HepG2 (cell line): ENCODE results near the gene POLR1H. TPM values are rescaled to one million over a fixed set of nuclear protein-coding genes. Genes with fewer than 3 reads are reported as not detected.

Experiments
- AKNA ChIP-seq: sonication (generic); formaldehyde crosslinking; IDR thresholded peaks from 2 replicates; pipeline ENCODE4 v1.4.0; 2020; ENCODE audit warnings: missing genetic modification reagents, borderline replicate concordance
- ATM ChIP-seq: fragments of 450-650 bp; IDR thresholded peaks from 2 replicates; pipeline ENCODE4 v1.7.1; 2017; ENCODE audit warnings: mild to moderate bottlenecking, borderline replicate concordance
- BCL6 ChIP-seq: IDR thresholded peaks from 2 replicates; pipeline ENCODE4 v1.6.1; 2016; ENCODE audit warnings: missing genetic modification reagents, missing compliant biosample characterization
- HMG20A ChIP-seq: IDR thresholded peaks from 2 replicates; pipeline ENCODE4 v1.6.1; 2016; ENCODE audit warnings: borderline replicate concordance
- KDM5A ChIP-seq: fragments of 200-600 bp; sonication (generic); IDR thresholded peaks from 2 replicates; pipeline ENCODE4 v1.7.0; 2018; ENCODE audit warnings: antibody characterized with exemption, mild to moderate bottlenecking, low read length, borderline replicate concordance
- MAZ ChIP-seq, 2 experiments: sonication (generic) in 1 of 2; formaldehyde crosslinking in 1 of 2; IDR thresholded peaks; 2 replicates each; pipeline versions ENCODE4 v1.5.0 to v1.6.1; 2012 to 2020; ENCODE audit warnings: low read depth in 2 of 2, mild to moderate bottlenecking in 2 of 2, borderline replicate concordance in 1 of 2, improper control_type of control experiment in 1 of 2, low read length in 1 of 2, missing genetic modification reagents in 1 of 2, moderate library complexity in 1 of 2
- MYC ChIP-seq: sonication (generic); formaldehyde crosslinking; IDR thresholded peaks from 2 replicates; pipeline ENCODE4 v1.9.0; 2021; ENCODE audit warnings: missing genetic modification reagents, borderline replicate concordance
- MYPOP ChIP-seq: sonication (generic); formaldehyde crosslinking; IDR thresholded peaks from 2 replicates; pipeline ENCODE4 v1.8.1; 2023; ENCODE audit warnings: mild to moderate bottlenecking, moderate library complexity, missing genetic modification reagents
- NCOA2 ChIP-seq: sonication (generic); formaldehyde crosslinking; IDR thresholded peaks from 2 replicates; pipeline ENCODE4 v1.8.0; 2022; ENCODE audit warnings: inconsistent platforms
- NONO ChIP-seq, 2 experiments: fragments of 450-650 bp in 1 of 2; sonication (generic) in 1 of 2; formaldehyde crosslinking in 1 of 2; IDR thresholded peaks in 1 of 2; conservative IDR thresholded peaks in 1 of 2; 2 replicates each; pipeline versions ENCODE4 v1.6.1 to v1.8.0; 2017 to 2022; ENCODE audit warnings: mild to moderate bottlenecking in 1 of 2, missing genetic modification reagents in 1 of 2, moderate library complexity in 1 of 2
- PCBP1 ChIP-seq: fragments of 200-400 bp; formaldehyde crosslinking; IDR thresholded peaks from 2 replicates; pipeline ENCODE4 v1.6.1; 2017; ENCODE audit warnings: mild to moderate bottlenecking, low read depth, low read length, borderline replicate concordance
- SRSF4 ChIP-seq: fragments of 200-400 bp; formaldehyde crosslinking; IDR thresholded peaks from one replicate; pipeline ENCODE4 v1.6.1; 2018; ENCODE audit warnings: mild to moderate bottlenecking, low read depth, low read length, moderate library complexity; ENCODE audit not compliant: poor library complexity, severe bottlenecking
- TBL1XR1 ChIP-seq: fragments of 150-350 bp; IDR thresholded peaks from 2 replicates; pipeline ENCODE4 v1.6.1; 2014; ENCODE audit warnings: borderline replicate concordance, low read length; ENCODE audit not compliant: partially characterized antibody
- TCF12 ChIP-seq, 2 experiments: fragments of 450-650 bp in 1 of 2; sonication (generic) in 1 of 2; formaldehyde crosslinking in 1 of 2; IDR thresholded peaks; 2 replicates each; pipeline versions ENCODE4 v1.6.1 to v1.8.0; 2017 to 2022; ENCODE audit warnings: antibody characterized with exemption in 1 of 2, mild to moderate bottlenecking in 1 of 2, missing genetic modification reagents in 1 of 2, moderate library complexity in 1 of 2
- XBP1 ChIP-seq: sonication (generic); formaldehyde crosslinking; IDR thresholded peaks from 2 replicates; pipeline ENCODE4 v1.5.0; 2020; ENCODE audit warnings: missing genetic modification reagents
- ZBTB37 ChIP-seq: sonication (generic); formaldehyde crosslinking; IDR thresholded peaks from 2 replicates; pipeline ENCODE4 v1.4.0; 2020; ENCODE audit warnings: mild to moderate bottlenecking, missing genetic modification reagents
- ZNF251 ChIP-seq: sonication (generic); formaldehyde crosslinking; IDR thresholded peaks from 2 replicates; pipeline ENCODE4 v1.9.0; 2021; ENCODE audit warnings: mild to moderate bottlenecking, missing genetic modification reagents
- ZNF614 ChIP-seq: IDR thresholded peaks from 2 replicates; pipeline ENCODE4 v1.6.1; 2018; ENCODE audit warnings: missing biosample characterization, missing genetic modification reagents, inconsistent platforms, borderline replicate concordance
- ZNF713 ChIP-seq: sonication (generic); formaldehyde crosslinking; IDR thresholded peaks from 2 replicates; pipeline ENCODE4 v1.4.0; 2020; ENCODE audit warnings: mild to moderate bottlenecking, missing genetic modification reagents
- polyA plus RNA-seq, 8 experiments: library from polyadenylated mRNA; depleted of rRNA in 3 of 8; stranded (reverse) in 7 of 8; unstranded in 1 of 8; fragments of >200 nt; fragmentation: Illumina TruSeq in 4 of 8; extraction: Trizol in 4 of 8; gene quantifications; 2 replicates each; pipeline versions ENCODE4 v1.2.1 to v1.2.3, GENCODE V29; 2011 to 2016; ENCODE audit warnings: low read depth in 4 of 8, missing spikeins in 1 of 8, mixed read lengths in 1 of 8; ENCODE audit not compliant: insufficient read depth in 1 of 8
- total RNA-seq, 5 experiments: library from RNA; depleted of rRNA; stranded (reverse); fragments of >200 nt; fragmentation: Illumina TruSeq; extraction: Trizol; gene quantifications; 2 replicates each; pipeline ENCODE4 v1.2.3, GENCODE V29; 2016; ENCODE audit warnings: low read depth in 1 of 5

POLR1H gene
- total and polyA plus RNA-seq, 2 of the 13 experiments (the other 11 are each of a cell fraction or from before 2014, with no cell fraction given): 61.4 to 79.8 TPM

GRCh38 chr6:30100585-30101443 is 39.7 kb downstream of the POLR1H start (continued):
- TF ChIP-seq MAZ (IDR thresholded peaks at IDR 0.05; ENCODE audit: borderline replicate concordance, low read depth, low read length): no peak
- peak; percentile 92 for TF ChIP-seq MAZ (CRISPR knock-in tag; IDR thresholded peaks at IDR 0.05; ENCODE audit: low read depth)
- peak; percentile 89; the same call in 1 of the 2 replicates for TF ChIP-seq ZNF713 (CRISPR knock-in tag)
- TF ChIP-seq NCOA2 (CRISPR knock-in tag): peak; percentile 77
- no peak for TF ChIP-seq XBP1 (CRISPR knock-in tag)
- TF ChIP-seq KDM5A: peak; percentile 67; the same call in 1 of the 2 replicates
- TF ChIP-seq PCBP1: no peak
- TF ChIP-seq TCF12 (IDR thresholded peaks at IDR 0.05): no peak
- TF ChIP-seq TCF12 (CRISPR knock-in tag; IDR thresholded peaks at IDR 0.05): peak; percentile 75
- TF ChIP-seq ZNF614 (CRISPR knock-in tag): peak; percentile 85; the same call in 1 of the 2 replicates
- no peak for TF ChIP-seq TBL1XR1
- peak; percentile 51 for TF ChIP-seq MYPOP (CRISPR knock-in tag)
- TF ChIP-seq ZNF251 (CRISPR knock-in tag): no peak
- no peak for TF ChIP-seq NONO (IDR thresholded peaks at IDR 0.05)
- peak; percentile 36; the same call in 1 of the 2 replicates for TF ChIP-seq NONO (CRISPR knock-in tag; conservative IDR thresholded peaks at IDR 0.05)
- no peak for TF ChIP-seq SRSF4
- TF ChIP-seq ZBTB37 (CRISPR knock-in tag): no peak
- TF ChIP-seq AKNA (CRISPR knock-in tag): no peak
- no peak for TF ChIP-seq ATM
- peak; percentile 47; the same call in 1 of the 2 replicates for TF ChIP-seq HMG20A (CRISPR knock-in tag)
- TF ChIP-seq MYC (CRISPR knock-in tag): peak; percentile 94; the same call in 1 of the 2 replicates
- peak; percentile 65; the same call in 1 of the 2 replicates for TF ChIP-seq BCL6
